ENCODE data around the gene ZDHHC19.
A peak's percentile ranks its signal among the peaks of the same experiment; 100 is the strongest.
"Not testable (repeated sequence)": the region's sequence is repeated elsewhere in the genome, so short reads cannot be mapped to it uniquely, and the experiment has no call there.

ZDHHC19 gene

DNA sequence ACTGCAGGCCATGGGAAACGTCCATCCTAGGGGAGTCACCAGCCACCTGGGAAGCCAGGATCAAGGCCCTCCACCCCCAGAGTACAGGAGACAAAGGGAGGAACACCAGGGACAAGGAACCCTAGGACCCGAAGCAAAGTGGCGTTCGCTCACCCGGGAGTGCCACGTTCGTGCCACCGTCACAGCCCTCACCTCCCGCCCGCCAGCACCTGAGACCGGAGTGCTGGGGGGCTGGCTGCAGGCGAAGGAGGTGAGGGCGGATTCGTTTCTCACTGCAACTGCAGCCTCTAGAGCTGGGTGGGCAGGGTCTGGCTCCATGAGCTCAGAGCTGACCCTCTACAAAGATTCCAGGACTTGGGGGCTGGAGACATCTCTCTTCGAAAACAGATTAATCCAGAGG, 26.3 kb downstream of the ZDHHC19 start:
- ATAC-seq (ENCODE audit: low read depth) (no peak), DNase-seq (ENCODE audit: low spot score) (no peak)
- TF ChIP-seq, protein P1, sequence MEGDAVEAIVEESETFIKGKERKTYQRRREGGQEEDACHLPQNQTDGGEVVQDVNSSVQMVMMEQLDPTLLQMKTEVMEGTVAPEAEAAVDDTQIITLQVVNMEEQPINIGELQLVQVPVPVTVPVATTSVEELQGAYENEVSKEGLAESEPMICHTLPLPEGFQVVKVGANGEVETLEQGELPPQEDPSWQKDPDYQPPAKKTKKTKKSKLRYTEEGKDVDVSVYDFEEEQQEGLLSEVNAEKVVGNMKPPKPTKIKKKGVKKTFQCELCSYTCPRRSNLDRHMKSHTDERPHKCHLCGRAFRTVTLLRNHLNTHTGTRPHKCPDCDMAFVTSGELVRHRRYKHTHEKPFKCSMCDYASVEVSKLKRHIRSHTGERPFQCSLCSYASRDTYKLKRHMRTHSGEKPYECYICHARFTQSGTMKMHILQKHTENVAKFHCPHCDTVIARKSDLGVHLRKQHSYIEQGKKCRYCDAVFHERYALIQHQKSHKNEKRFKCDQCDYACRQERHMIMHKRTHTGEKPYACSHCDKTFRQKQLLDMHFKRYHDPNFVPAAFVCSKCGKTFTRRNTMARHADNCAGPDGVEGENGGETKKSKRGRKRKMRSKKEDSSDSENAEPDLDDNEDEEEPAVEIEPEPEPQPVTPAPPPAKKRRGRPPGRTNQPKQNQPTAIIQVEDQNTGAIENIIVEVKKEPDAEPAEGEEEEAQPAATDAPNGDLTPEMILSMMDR (IDR thresholded peaks at IDR 0.05; ENCODE audit: poor library complexity, severe bottlenecking) = no peak
- Histone ChIP-seq H3K36me3 (ENCODE audit: low read depth) (no peaks in the 10 kb centered on the region), H3K27ac (ENCODE audit: poor library complexity, severe bottlenecking) (no peak overlapping the region), H3K4me1 (ENCODE audit: insufficient read depth, poor library complexity, severe bottlenecking) (no peaks in the 10 kb centered on the region), H3K9me3 (ENCODE audit: severe bottlenecking) (no peaks in the 10 kb centered on the region), H3K27me3 (ENCODE audit: insufficient read depth, poor library complexity, severe bottlenecking) (no peaks in the 10 kb centered on the region), H3K4me3 (ENCODE audit: severe bottlenecking) (no peak overlapping the region)

DNA sequence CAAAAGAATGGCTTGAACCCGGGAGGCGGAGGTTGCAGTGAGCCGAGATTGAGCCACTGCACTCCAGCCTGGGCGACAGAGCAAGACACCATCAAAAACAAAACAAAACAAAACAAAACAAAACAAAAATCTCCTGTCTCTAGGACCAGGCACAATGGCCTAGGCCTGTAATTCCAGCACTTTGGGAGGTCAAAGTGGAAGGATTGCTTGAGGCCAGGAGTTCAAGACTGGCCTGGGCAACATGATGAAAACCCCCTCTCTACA, 27.1 kb downstream of the ZDHHC19 start:
- not testable (repeated sequence) for H3K27me3 ChIP-seq (ENCODE audit: insufficient read depth, poor library complexity, severe bottlenecking); H3K27ac ChIP-seq (ENCODE audit: poor library complexity, severe bottlenecking); DNase-seq (ENCODE audit: low spot score); H3K4me3 ChIP-seq (ENCODE audit: severe bottlenecking); H3K36me3 ChIP-seq (ENCODE audit: low read depth); ATAC-seq (ENCODE audit: low read depth); H3K9me3 ChIP-seq (ENCODE audit: severe bottlenecking); H3K4me1 ChIP-seq (ENCODE audit: insufficient read depth, poor library complexity, severe bottlenecking)

DNA sequence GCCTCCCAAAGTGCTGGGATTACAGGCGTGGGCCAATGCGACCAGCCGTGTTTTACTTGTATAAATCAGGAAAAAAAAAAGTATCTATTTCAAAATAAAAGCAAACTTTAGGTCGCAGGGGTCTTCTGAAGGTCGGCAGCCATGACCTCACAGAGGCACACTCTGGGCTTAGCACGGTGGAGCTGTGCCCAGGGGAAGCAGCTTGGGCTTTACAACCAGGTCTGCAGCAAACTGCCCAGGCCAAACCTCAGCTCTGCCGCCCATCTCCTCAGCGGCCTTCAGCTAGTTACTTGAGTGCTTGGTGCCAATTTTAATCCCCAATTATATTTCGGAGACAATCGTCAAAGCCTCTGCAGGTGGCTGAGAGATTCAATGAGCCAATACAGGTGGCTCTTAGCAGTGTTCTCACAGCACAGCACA, 30.1 kb downstream of the ZDHHC19 start:
- Histone ChIP-seq H3K9me3 (ENCODE audit: severe bottlenecking) (no peaks in the 10 kb centered on the region), H3K36me3 (ENCODE audit: low read depth) (no peaks in the 10 kb centered on the region), H3K27me3 (ENCODE audit: insufficient read depth, poor library complexity, severe bottlenecking) (no peaks in the 10 kb centered on the region), H3K27ac (ENCODE audit: poor library complexity, severe bottlenecking) (no peak overlapping the region), H3K4me3 (ENCODE audit: severe bottlenecking) (no peak overlapping the region), H3K4me1 (ENCODE audit: insufficient read depth, poor library complexity, severe bottlenecking) (peaks cover 6% of the 10 kb centered on the region)
- no peak for DNase-seq (ENCODE audit: low spot score)
- TF ChIP-seq, protein P1 (IDR thresholded peaks at IDR 0.05; ENCODE audit: poor library complexity, severe bottlenecking) = no peak
- no peak for ATAC-seq (ENCODE audit: low read depth)

DNA sequence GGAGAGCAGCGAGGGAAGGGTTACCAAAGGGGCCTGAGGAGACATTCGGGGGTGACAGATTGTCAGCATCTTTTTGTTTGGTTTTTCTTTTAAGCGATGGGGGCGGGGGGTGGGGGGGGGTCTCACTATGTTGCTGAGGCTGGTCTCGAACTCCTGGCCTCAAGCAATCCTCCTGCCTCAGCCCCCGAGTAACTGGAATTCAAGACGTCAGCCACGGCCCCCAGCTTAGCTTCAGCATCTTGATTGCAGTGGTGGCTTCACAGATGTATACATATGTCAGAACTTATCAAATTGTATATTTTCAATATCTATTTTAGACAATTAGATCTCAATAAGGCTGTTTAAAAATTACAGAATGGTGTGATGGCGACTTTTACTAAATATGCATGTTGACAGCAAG, 30.9 kb downstream of the ZDHHC19 start:
- Histone ChIP-seq H3K4me3 (ENCODE audit: severe bottlenecking) (no peak overlapping the region), H3K27me3 (ENCODE audit: insufficient read depth, poor library complexity, severe bottlenecking) (no peaks in the 10 kb centered on the region), H3K36me3 (ENCODE audit: low read depth) (no peaks in the 10 kb centered on the region), H3K9me3 (ENCODE audit: severe bottlenecking) (no peaks in the 10 kb centered on the region), H3K27ac (ENCODE audit: poor library complexity, severe bottlenecking) (no peak overlapping the region), H3K4me1 (ENCODE audit: insufficient read depth, poor library complexity, severe bottlenecking) (peaks cover 6% of the 10 kb centered on the region)
- no peak for ATAC-seq (ENCODE audit: low read depth)
- no peak for DNase-seq (ENCODE audit: low spot score)
- TF ChIP-seq, protein P1 (IDR thresholded peaks at IDR 0.05; ENCODE audit: poor library complexity, severe bottlenecking) = no peak

DNA sequence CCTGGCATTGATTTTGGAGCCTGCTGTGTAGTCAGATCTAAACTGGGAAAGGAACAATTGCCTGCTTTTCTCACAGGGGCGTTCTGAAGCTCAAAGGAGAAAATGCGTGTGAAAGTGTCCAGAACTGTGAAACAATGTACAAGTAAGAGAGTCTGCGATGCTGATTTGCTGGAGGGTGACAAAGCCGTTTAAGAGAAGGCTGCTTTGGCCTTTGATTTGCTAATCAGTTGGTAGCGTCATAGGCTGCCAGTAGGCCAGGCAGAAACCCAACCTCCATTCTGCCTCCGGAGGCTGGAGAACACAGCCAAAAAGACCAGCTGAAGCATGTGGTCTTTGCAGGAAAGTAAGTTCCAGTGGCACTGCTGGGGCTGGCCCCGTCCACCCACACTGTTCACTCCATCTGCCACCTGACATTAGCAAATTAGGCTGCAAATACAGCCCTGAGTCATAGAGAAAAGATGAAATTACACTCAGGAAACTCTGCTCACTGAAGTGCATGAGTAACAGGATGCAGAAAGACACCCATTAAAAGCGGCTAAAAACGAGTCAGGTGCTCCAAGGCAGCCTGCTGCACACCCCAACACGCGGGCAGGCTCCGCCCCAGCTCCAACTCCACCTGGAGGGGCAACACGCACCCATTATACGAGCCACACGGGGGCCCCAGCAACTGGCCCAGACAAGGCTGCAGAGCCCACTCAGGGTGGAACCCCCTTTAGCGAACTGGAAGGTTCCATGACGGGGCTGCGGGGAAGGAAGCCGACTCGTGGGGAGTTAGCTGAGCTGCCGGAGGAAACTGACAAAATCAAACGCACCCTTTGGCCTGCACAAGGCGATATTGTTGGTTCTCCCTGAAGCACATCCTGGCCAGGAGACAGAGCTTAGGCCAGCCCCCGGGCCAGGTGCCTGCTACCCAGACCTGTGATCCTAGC, 31.6 kb downstream of the ZDHHC19 start:
- H3K27me3 ChIP-seq (ENCODE audit: insufficient read depth, poor library complexity, severe bottlenecking) = no peaks in the 10 kb centered on the region
- DNase-seq (ENCODE audit: low spot score) (no peak), ATAC-seq (ENCODE audit: low read depth) (peak; percentile 92)
- H3K4me1 ChIP-seq (ENCODE audit: insufficient read depth, poor library complexity, severe bottlenecking) = peaks cover 6% of the 10 kb centered on the region
- H3K27ac ChIP-seq (ENCODE audit: poor library complexity, severe bottlenecking) = peak overlapping the region; percentile 1
- H3K4me3 ChIP-seq (ENCODE audit: severe bottlenecking) = no peak overlapping the region
- H3K36me3 ChIP-seq (ENCODE audit: low read depth) = no peaks in the 10 kb centered on the region
- TF ChIP-seq, protein P1 (IDR thresholded peaks at IDR 0.05; ENCODE audit: poor library complexity, severe bottlenecking) = peak; percentile 9
- H3K9me3 ChIP-seq (ENCODE audit: severe bottlenecking) = no peaks in the 10 kb centered on the region

All from RWPE2 (cell line).